HUES6 (cell line): ENCODE results near the gene GCNT2.
A peak's percentile ranks its signal among the peaks of the same experiment; 100 is the strongest.
"Not testable (repeated sequence)": the region's sequence is repeated elsewhere in the genome, so short reads cannot be mapped to it uniquely, and the experiment has no call there.

Source experiments
- H3K27ac ChIP-seq: 2 replicates; pipeline ENCODE4 v1.7.0; 2013; ENCODE audit warnings: low read depth, mild to moderate bottlenecking, low read length, inconsistent platforms
- H3K27me3 ChIP-seq: 2 replicates; pipeline ENCODE4 v1.6.1; 2013; ENCODE audit warnings: low read length; ENCODE audit not compliant: control insufficient read depth, insufficient read depth
- H3K36me3 ChIP-seq: 2 replicates; pipeline ENCODE4 v1.6.1; 2013; ENCODE audit warnings: low read length; ENCODE audit not compliant: control insufficient read depth, insufficient read depth
- H3K4me1 ChIP-seq: 2 replicates; pipeline ENCODE4 v1.6.1; 2013; ENCODE audit warnings: low read length; ENCODE audit not compliant: control insufficient read depth, insufficient read depth
- H3K4me3 ChIP-seq: 2 replicates; pipeline ENCODE4 v1.5.1; 2013; ENCODE audit warnings: low read depth, low read length
- H3K9ac ChIP-seq: one replicate; pipeline ENCODE4 v1.6.1; 2013; ENCODE audit warnings: mild to moderate bottlenecking, low read length
- H3K9me3 ChIP-seq: 2 replicates; pipeline ENCODE4 v1.6.1; 2013; ENCODE audit warnings: low read depth, low read length; ENCODE audit not compliant: control insufficient read depth, insufficient read depth

Gene GCNT2

DNA sequence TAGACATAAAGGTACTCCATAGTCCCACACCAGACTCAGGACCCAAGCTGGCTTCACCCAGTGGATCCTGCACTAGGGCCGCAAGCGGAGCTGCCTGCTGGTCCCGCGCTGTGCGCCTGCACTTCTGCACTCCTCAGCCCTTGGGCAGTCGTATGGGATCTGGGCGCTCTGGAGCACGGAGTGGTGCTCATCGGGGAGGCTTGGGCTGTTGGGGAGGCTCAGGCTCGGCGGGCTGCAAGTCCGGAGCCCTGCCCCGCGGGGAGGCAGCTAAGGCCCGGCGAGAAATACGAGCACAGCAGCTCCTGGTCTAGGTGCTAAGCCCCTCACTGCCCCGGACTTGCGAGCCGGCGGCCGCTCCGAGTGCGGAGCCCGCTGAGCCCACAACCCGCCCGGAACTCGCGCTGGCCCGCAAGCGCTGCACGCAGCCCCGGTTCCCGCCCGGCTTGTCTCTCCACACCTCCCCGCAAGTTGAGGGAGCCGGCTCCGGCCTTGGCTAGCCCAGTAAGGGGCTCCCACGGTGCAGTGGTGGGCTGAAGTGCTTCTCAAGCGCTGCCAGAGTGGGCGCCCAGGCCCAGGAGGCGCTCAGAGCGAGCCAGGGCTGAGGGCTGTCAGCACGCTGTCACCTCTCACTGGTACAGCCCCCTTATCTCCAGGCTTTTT is 33.4 kb upstream of the GCNT2 start:
- H3K36me3 ChIP-seq: no peaks in the 10 kb centered on the region
- peaks cover 6% of the 10 kb centered on the region for H3K9me3 ChIP-seq
- H3K27me3 ChIP-seq: peaks cover 29% of the 10 kb centered on the region
- no peak overlapping the region for H3K27ac ChIP-seq
- peak overlapping the region; percentile 54 for H3K4me3 ChIP-seq
- no peaks in the 10 kb centered on the region for H3K4me1 ChIP-seq
- no peak overlapping the region for H3K9ac ChIP-seq

DNA sequence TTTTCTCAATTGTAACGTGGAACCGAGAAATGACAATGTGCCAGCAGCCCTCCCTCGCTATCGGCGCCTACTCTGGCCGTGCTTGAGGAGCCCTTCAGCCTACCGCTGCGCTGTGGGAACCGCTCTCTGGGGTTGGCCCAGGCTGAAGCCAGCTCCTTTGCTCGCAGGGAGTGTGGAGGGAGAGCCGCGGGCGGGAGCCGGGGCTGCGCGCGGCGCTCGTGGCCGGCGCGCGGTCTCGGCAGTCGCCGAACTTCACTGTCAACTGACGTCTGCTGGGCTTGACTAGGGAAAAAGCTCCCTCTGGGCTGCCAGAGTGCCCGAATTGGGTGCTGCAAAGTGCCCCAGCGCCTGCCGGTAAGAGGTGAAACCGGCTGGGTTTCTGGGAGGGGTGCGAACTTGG is 29.7 kb upstream of the GCNT2 start:
- H3K4me3 ChIP-seq: no peak overlapping the region
- no peak overlapping the region for H3K9ac ChIP-seq
- H3K9me3 ChIP-seq: no peaks in the 10 kb centered on the region
- no peak overlapping the region for H3K27ac ChIP-seq
- H3K4me1 ChIP-seq: no peaks in the 10 kb centered on the region
- no peaks in the 10 kb centered on the region for H3K36me3 ChIP-seq
- H3K27me3 ChIP-seq: peaks cover 29% of the 10 kb centered on the region

DNA sequence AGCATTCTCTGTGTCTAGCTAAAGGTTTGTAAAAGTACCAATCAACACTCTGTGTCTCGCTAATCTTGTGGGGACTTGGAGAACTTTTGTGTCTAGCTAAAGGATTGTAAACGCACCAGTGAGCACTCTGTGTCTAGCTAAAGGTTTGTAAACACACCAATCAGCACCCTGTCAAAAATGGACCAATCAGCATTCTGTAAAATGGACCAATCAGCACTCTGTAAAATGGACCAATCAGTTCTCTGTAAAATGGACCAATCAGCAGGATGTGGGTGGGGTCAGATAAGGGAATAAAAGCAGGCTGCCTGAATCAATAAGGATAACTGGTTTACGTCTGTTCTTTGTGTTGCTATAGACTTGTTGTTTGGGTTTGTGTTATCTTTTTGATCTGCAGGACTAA is 29.2 kb upstream of the GCNT2 start:
- not testable (repeated sequence) for H3K4me3 ChIP-seq, H3K9ac ChIP-seq, H3K27ac ChIP-seq, H3K4me1 ChIP-seq, H3K9me3 ChIP-seq, H3K36me3 ChIP-seq
- peaks cover 27% of the 10 kb centered on the region for H3K27me3 ChIP-seq

DNA sequence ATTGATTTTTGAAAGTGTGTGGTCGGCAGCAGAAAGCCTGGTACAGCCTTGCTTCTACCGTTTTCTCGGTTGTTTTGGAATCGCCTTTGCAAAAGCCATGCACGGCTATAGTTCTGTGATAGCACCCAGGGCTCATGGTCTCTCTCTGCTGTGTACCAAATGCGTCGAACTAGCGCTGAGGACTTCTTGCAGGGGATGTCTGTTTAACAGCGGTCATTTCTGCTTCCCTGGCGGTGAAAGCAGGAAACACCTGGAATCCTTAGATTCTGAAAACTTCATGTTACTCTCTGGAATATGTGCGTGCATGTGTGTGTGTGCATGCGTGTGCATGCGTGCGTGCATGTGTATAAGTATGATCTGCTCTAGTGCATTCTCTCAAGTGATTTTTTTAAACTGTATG is 26.1 kb upstream of the GCNT2 start:
- Histone ChIP-seq H3K9ac (no peak overlapping the region), H3K27me3 (0 out of 2 replicates have a peak, but pooled peaks cover 2% of the 10 kb centered on the region), H3K36me3 (no peaks in the 10 kb centered on the region), H3K27ac (no peak overlapping the region), H3K4me1 (no peaks in the 10 kb centered on the region), H3K9me3 (no peaks in the 10 kb centered on the region), H3K4me3 (no peak overlapping the region)

DNA sequence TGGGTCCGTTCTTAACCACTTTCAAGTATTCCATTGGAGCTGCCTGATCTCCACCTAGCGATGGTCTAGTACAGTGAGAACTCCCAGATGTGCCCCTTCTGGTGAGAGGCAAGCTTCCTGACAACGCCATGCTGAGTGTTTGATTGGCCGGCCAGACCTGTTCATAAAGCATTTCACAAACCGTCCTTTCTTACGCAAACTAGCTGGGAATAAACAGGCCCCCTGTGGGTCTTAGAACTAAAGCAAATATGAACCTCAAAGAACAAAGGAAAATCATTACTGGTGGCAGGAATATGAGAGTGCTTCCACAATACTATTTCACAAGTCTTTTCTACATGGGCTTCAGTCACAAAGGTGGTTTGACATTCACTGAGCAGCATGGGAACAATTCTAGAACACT is 15.6 kb upstream of the GCNT2 start:
- Histone ChIP-seq H3K9me3 (no peaks in the 10 kb centered on the region), H3K27ac (no peak overlapping the region), H3K27me3 (no peaks in the 10 kb centered on the region), H3K4me1 (peaks cover 10% of the 10 kb centered on the region), H3K9ac (no peak overlapping the region), H3K4me3 (no peak overlapping the region), H3K36me3 (no peaks in the 10 kb centered on the region)

DNA sequence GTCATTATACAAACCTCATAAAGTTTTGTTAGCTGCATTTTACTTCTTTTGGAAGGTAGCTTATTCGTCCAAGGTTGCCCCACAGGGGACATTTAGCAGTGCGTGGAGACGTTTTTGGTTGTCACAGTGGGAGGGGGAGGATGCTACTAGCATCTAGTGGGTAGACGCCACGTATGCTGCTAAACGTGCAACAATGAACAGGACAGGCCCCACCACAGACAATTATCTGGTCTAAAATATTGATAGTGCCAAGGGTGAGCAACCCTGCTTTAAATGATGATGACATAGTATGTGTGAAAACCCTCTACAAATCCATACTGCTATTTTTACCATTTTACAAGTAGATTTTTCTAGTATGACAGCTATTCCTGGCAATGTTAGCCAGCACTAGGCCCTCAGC is 13.9 kb upstream of the GCNT2 start:
- Histone ChIP-seq H3K4me3 (no peak overlapping the region), H3K36me3 (no peaks in the 10 kb centered on the region)

DNA sequence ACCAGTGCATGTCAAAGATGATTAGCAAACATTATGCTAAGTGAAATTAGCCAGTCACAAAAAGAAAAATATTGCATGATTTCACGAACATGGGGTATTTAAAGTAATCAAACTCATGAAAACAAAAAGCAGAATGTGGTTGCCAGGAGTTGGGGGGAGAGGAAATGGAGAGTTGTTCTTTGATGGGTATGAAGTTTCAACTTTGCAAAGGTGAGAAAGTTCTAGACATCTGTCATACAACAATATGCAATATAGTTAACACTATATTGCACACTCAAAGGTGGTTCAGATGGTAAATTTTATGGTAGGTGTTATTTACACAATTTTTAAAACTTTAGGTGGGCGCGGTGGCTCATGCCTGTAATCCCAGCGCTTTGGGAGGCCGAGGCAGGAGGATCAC is 13.4 kb upstream of the GCNT2 start:
- Histone ChIP-seq H3K27me3 (no peaks in the 10 kb centered on the region), H3K4me3 (no peak overlapping the region), H3K9ac (no peak overlapping the region), H3K36me3 (no peaks in the 10 kb centered on the region), H3K4me1 (peaks cover 12% of the 10 kb centered on the region), H3K9me3 (no peaks in the 10 kb centered on the region), H3K27ac (no peak overlapping the region)

More for the DNA sequence above, 13.9 kb upstream of the GCNT2 start:
- Histone ChIP-seq H3K27ac (no peak overlapping the region), H3K9me3 (no peaks in the 10 kb centered on the region), H3K9ac (no peak overlapping the region), H3K27me3 (no peaks in the 10 kb centered on the region), H3K4me1 (peaks cover 15% of the 10 kb centered on the region)

DNA sequence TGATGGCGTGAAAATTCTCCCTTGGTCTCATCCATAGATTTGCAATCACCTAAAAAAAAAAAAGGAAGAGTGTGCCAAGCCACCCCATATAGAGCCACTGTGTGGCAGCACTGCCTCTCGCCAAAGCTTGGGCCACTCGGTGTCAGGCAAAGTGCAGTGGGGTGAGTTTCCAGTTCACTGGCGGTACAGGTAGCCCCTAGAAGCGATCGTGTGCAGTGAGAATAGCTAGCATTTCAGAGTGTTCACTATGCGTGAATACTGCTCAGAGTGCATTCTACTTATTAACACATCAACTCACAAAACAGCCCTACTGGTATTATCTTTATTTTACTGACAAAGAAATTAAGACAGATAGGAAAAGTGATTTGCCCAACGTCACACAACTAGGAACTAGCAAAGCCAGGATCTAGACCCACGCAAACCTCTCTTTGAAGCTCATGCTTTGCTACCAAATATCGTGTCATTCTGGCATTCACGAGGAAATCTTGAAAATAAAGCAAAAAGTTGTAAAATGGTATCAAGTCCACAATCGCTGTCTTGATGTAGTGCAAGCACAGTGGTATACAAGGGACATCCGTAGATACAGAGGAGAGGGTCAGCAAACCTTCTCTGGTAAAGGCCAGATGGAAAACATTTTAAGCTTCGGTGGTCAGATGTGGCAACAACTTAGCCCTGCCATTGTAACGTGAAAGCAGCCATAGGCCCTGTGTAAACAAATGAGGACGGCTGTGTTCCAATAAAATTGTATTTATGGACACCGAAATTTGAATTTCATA is 10.4 kb upstream of the GCNT2 start:
- Histone ChIP-seq H3K9me3 (no peaks in the 10 kb centered on the region), H3K27me3 (no peaks in the 10 kb centered on the region), H3K4me3 (no peak overlapping the region), H3K4me1 (peaks cover 5% of the 10 kb centered on the region), H3K27ac (no peak overlapping the region), H3K9ac (no peak overlapping the region), H3K36me3 (no peaks in the 10 kb centered on the region)

DNA sequence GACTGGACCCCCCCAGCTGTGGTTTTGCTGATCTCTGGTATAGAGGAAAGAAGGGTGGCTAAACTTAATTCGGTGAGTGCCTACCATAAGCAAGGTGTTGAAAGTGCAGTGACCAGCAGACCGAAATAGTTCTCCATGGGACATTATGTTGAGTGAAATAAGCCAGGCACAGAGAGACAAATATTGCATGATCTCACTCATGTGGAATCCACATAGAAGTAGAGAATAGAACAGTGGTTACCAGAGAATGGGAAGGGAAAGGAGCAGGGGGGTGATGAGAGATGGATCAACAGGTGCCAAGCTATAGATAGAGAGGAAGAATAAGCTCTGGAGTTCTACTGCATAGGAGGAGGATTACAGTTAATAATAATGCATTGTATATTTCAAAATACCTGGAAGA is 9.7 kb upstream of the GCNT2 start:
- Histone ChIP-seq H3K36me3 (no peaks in the 10 kb centered on the region), H3K27ac (no peak overlapping the region)

DNA sequence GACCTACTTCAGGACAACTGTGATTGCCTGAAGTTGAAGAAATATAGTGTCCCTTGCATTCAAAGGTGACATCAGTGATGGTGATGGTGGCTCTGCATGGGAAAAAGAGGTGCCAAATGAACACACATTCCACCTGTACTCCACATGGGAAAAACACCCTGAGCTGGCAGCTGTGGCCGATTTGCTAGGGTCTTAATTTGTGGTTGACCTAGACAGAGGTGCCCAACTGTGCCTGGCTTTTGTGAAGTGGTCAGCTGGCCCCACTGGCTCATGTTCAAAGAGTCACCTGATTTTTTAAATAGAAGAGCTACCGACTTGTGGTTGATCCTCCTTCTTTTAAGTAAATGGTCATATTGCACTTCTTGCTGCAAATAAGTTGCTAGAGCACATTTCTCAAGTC is 7.6 kb upstream of the GCNT2 start:
- H3K27ac ChIP-seq: no peak overlapping the region
- peaks cover 12% of the 10 kb centered on the region for H3K4me1 ChIP-seq
- no peaks in the 10 kb centered on the region for H3K27me3 ChIP-seq
- H3K9ac ChIP-seq: no peak overlapping the region
- no peak overlapping the region for H3K4me3 ChIP-seq
- H3K36me3 ChIP-seq: no peaks in the 10 kb centered on the region
- no peaks in the 10 kb centered on the region for H3K9me3 ChIP-seq

More for the DNA sequence above, 9.7 kb upstream of the GCNT2 start:
- no peak overlapping the region for H3K9ac ChIP-seq
- H3K4me1 ChIP-seq: peaks cover 5% of the 10 kb centered on the region
- no peaks in the 10 kb centered on the region for H3K9me3 ChIP-seq
- H3K27me3 ChIP-seq: no peaks in the 10 kb centered on the region
- no peak overlapping the region for H3K4me3 ChIP-seq

DNA sequence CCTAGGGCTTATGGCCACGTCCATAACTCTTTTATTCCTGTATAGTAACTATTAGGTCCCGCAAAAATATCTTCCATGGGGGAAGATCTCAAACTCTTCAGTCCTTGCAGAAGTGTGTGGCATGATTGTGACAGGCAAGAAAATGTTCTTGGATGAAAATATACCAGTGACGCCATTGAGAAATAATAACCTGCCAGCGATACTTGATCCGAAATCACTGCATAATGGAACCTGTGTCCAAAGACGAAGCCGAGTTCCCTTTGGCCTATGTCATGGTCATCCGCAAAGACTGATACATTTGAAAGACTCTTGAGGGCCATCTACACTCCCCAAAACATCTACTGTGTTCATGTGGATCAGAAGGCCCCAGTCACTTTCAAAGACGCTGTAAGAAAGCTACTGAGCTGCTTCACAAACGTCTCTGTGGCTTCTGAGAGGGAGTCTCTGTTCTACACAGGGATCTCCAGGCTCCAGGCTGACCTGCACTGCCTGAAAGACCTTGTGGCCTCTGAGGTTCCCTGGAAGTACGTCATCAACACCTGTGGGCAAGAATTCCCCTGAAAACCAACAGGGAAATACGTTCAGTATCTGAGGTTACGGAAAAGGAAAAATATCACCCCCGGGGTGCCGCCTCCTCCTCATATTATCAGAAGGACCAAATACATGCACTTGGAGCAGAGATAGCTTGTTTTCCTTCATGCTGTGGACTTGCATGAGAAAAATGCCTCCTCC is 6.9 kb upstream of the GCNT2 start:
- Histone ChIP-seq H3K4me1 (peaks cover 18% of the 10 kb centered on the region), H3K36me3 (no peaks in the 10 kb centered on the region), H3K27me3 (no peaks in the 10 kb centered on the region), H3K4me3 (no peak overlapping the region), H3K9me3 (no peaks in the 10 kb centered on the region), H3K27ac (no peak overlapping the region), H3K9ac (no peak overlapping the region)
